CD4-positive, alpha-beta T cell treated with Interferon gamma for 1 hour (primary cell): ENCODE results near the gene KCNJ9.

Source experiments
- DNase-seq: peaks from one replicate; pipeline ENCODE4 v3.0.0-alpha.2; 2020

The KCNJ9 gene

GRCh38 chr1:160127865-160128523 is 46.7 kb downstream of the KCNJ9 start:
- no peak for DNase-seq

- no peak for DNase-seq
Measured at GRCh38 chr1:160128636-160129035, 47.3 kb downstream of the KCNJ9 start.

GRCh38 chr1:160129046-160129445 is 47.7 kb downstream of the KCNJ9 start:
- DNase-seq, result no peak

GRCh38 chr1:160129558-160129957 is 48.2 kb downstream of the KCNJ9 start:
- no peak for DNase-seq

DNA sequence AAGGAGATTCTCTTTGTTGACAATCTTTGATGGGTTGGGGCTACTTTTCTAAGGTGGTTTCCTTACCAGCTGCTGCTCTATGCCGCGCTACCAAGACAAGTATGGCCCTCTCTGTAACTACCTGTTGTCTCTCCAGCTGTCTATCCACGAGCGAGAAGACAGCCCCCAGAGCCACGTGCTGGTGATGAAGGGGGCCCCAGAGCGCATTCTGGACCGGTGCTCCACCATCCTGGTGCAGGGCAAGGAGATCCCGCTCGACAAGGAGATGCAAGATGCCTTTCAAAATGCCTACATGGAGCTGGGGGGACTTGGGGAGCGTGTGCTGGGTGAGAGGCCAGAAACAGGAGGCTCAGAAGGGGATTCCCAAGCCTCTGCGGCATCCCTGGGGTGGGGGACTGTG is 48.6 kb downstream of the KCNJ9 start:
- no peak for DNase-seq

DNA sequence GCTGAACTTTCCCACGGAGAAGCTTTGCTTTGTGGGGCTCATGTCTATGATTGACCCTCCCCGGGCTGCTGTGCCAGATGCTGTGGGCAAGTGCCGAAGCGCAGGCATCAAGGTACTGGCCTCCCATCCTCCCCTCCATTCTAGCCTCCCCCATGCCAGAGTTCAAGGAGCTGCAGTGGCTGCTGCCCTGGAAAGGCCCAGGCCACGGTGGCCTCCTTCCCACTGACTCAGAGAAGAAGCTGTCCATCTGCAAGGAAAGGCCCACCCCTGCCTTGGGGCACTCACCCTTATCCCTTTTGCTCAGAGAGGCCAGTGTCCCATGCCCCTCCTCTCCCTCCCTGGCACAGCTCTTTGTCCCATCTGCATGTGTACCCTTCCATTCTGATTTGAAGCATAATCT is 49.1 kb downstream of the KCNJ9 start:
- DNase-seq, result no peak

- DNase-seq, result no peak
Measured at GRCh38 chr1:160130939-160131338, 49.6 kb downstream of the KCNJ9 start.

DNA sequence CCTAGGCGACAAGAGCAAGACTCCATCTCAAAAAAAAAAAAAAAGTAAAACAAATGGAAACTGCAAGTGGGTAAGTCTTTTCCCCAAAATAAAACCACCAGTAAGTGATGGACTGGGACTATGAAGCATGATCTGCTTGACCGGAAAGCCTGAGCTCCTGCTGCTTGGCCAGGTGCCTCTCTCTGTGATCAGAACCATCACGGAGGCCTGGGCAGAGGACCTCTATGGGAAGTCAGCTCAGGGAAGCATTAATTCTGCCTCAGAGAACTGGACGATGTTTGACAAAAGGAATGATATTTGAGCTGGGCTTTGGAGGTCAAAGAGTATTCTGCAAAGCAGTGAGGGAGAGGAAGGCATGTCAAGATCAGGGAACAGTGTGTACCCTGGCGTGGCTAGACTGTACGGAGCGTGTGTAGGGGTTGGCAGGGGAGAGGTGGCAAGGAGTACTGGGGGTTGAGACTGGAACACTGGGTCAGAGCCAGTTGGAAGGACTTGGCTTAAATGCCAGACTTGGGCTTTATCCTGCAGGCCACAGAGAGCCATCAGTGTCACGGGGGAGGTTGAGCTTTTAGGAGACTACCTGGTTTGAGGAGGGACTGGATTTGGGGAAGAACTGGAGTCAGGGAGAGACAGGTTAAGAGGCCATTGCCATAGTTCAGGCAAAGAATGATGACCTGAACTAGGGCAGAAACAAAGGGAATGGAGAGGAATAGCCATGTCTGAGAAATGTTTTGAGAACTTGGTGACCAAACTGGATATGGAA is 50.6 kb downstream of the KCNJ9 start:
- DNase-seq, result no peak

DNA sequence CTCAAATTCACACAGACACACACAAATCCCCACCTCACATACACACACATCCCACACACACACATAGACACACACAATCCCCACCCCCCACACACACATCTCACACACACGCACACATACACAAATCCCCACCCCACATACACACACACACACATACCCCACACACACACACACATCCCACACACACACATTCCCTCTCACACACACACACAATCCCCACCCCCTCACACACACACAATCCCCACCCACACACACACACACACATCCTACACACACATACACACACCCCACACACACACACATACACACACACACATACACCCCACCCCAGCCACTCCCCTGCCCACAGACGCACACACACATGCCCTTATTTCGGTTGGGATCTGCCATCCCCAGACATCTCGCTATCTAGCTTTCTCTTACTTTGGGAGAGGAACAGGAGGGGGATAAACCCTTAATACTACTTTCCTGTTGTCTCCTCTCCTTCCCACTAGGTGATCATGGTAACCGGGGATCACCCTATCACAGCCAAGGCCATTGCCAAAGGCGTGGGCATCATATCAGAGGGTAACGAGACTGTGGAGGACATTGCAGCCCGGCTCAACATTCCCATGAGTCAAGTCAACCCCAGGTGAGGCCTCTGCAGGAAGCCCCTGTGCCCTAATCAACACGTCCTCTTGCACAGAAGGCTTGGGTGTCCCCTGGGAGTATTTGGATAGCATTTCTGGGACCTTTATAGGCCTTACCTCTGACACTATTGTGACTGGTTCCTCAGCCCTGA is 52.8 kb downstream of the KCNJ9 start:
- no peak for DNase-seq

DNA sequence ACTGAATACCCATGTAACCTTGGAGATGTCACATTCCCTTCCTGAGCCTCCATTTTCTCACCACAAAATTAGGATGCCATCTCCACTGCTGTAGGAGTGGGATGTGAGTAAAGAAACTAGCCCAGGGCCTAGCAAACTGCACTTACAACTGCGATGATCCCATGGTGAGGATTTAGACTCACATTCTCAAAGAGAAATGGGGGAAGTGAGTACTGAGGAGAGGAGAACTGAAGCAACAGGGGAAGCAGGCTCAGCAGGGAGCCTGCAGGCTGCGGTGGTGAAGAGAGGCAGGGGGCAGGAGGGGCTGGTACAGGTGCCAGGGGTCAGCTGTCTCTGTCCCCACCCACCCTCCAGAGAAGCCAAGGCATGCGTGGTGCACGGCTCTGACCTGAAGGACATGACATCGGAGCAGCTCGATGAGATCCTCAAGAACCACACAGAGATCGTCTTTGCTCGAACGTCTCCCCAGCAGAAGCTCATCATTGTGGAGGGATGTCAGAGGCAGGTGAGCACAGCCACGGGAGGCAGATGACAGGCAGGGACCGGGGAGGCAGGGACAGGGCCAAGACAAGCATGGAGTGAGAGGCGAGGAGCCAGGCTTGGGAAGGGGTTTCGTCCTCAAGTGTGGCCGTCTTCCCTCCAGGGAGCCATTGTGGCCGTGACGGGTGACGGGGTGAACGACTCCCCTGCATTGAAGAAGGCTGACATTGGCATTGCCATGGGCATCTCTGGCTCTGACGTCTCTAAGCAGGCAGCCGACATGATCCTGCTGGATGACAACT is 53.6 kb downstream of the KCNJ9 start:
- DNase-seq, result no peak

GRCh38 chr1:160136121-160136925 is 55.0 kb downstream of the KCNJ9 start:
- DNase-seq, result no peak

DNA sequence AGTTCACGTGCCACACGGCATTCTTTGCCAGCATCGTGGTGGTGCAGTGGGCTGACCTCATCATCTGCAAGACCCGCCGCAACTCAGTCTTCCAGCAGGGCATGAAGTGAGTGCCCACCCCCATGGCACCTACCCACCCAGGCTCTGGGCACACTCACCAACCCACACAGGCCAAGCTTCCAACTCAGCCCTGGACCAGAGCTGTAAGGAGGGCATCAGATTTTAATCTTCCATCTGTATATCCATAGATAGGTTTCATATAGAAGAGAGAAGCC is 55.5 kb downstream of the KCNJ9 start:
- no peak for DNase-seq

- no peak for DNase-seq
Measured at GRCh38 chr1:160137216-160137862, 56.0 kb downstream of the KCNJ9 start.

GRCh38 chr1:160139840-160140239 is 58.5 kb downstream of the KCNJ9 start:
- no peak for DNase-seq
